LNCaP clone FGC (cell line): Measurements from ENCODE around the gene SDK2.

Experiments used
- DNase-seq: peaks from one replicate; pipeline ENCODE4 v3.0.0-alpha.2; 2011; ENCODE audit warnings: low read depth
- H3K4me3 ChIP-seq: 2 replicates; pipeline ENCODE4 v1.5.1; 2011; ENCODE audit warnings: mild to moderate bottlenecking, low read depth, low read length, control low read depth
- TF ChIP-seq, protein P1 (sequence below): IDR thresholded peaks from 2 replicates; pipeline ENCODE4 v1.5.1; 2012; ENCODE audit warnings: mild to moderate bottlenecking; ENCODE audit not compliant: control insufficient read depth, insufficient read depth; ENCODE audit errors: extremely low read depth

SDK2 gene

DNA sequence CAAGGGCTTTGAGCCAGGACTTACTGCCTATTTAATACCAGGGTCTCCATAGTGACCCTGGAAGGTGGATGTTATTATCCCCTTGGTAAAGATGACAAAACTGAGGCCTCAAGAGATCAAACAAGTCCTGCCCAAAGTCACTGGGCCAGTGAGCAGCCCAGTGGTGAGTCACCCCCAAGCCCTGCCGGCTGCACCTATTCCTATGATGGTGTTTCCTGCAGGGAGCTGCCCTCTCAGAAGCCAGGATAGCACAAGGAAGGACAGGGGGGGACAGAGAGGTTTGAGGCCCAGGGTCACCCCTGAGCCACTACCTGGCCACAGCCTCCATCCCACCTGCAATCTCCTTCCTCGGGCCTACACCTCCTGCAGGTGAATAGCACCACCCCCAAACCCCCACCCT, 90.9 kb downstream of the SDK2 start:
- TF ChIP-seq, protein P1, sequence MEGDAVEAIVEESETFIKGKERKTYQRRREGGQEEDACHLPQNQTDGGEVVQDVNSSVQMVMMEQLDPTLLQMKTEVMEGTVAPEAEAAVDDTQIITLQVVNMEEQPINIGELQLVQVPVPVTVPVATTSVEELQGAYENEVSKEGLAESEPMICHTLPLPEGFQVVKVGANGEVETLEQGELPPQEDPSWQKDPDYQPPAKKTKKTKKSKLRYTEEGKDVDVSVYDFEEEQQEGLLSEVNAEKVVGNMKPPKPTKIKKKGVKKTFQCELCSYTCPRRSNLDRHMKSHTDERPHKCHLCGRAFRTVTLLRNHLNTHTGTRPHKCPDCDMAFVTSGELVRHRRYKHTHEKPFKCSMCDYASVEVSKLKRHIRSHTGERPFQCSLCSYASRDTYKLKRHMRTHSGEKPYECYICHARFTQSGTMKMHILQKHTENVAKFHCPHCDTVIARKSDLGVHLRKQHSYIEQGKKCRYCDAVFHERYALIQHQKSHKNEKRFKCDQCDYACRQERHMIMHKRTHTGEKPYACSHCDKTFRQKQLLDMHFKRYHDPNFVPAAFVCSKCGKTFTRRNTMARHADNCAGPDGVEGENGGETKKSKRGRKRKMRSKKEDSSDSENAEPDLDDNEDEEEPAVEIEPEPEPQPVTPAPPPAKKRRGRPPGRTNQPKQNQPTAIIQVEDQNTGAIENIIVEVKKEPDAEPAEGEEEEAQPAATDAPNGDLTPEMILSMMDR: no peak
- DNase-seq: no peak
- no peak overlapping the region for H3K4me3 ChIP-seq

DNA sequence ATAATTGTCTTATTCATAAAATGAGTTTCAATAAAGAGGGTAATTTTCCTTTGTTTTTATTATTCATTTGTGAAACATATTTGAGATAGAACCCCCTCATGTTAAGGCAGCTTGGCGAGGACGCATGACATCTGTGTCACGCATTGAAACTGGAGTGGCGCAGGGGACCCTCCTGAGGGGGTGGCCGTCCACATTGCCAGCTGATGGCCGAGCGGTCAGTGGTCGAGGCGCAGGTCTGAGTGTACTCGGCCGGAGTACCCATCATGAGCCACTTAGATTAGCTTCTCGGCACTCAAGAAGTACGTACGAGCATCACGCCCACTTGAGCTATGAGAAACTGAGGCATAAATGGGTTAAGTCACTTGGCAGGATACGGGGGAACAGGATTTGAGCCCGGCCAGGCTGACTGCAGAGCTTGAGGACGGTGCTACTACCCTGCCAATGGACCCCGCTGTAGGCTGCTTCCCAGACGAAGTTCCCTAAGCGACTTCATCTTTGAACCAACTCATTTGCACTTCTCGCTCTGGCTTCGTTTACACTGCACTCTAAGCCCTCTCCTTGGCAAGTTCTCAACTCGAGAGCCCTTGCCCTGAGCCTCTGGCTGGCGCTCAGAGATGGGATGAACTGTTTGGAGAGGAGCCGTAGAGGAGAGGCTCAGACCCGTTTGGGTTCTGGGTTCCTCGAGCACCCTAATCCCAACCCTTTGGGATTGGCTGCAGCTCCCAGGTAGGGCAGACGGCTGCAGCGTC, 91.8 kb downstream of the SDK2 start:
- DNase-seq: no peak
- TF ChIP-seq, protein P1: no peak
- no peak overlapping the region for H3K4me3 ChIP-seq

DNA sequence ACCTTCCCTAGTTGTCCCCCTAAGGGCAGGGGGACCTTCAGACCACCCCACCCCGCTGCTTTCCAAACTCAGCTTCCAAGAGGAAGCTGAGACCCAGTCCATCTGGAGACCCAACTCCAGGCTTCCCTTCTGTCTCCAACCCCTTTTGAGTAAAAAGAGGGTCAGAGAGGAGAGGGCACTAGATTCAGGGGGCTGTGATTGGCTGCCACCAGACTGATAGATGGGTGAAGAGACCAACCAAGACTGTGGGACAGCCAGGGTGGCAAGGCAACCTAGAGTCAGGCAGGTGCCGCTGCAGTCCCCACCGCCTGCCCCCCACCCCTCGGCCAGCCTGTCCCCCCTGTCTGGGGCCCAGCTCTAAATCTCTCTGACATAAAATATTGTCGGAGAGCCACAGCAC, 92.5 kb downstream of the SDK2 start:
- H3K4me3 ChIP-seq: no peak overlapping the region
- DNase-seq: no peak
- TF ChIP-seq, protein P1: no peak

DNA sequence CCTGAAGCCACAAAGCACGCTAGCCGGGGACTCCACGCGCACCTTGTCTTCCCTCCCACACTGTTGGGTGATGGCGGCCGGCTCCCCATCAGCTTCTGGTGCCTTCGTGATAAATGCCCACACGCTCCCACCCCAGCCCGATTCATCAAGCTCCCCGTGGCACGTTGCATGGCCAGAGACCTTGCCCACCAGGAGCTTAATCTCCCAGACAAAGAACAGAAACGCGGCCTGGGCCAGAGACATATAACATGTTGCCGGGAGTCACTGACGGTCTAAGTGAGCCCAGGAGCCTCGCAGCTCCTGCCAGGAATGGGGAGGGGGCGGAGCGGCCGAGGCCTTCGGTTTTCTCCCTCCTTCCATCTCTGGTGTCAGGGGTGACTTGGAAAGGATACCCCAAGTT, 93.1 kb downstream of the SDK2 start:
- no peak for DNase-seq
- TF ChIP-seq, protein P1: no peak
- no peak overlapping the region for H3K4me3 ChIP-seq

DNA sequence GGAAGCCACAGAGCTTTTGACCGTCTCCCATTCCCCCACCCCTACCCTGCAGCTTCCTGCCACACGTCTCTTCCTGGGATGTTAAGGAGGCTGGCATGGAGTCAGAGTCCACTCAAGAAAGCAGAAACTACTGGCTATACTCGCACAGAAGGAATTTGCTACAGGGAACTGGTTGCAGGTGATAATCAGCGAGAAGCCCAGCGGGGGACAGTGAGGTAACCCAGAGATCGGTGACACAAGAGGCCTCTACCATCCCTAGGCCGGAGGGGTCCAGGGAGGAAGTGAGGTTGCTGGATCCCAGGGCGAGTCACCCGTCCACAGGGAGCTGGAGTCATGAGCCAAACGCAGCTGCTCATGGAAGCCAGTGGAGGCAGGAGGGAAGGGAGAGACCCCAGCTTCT, 93.7 kb downstream of the SDK2 start:
- DNase-seq: no peak
- TF ChIP-seq, protein P1: no peak
- no peak overlapping the region for H3K4me3 ChIP-seq

DNA sequence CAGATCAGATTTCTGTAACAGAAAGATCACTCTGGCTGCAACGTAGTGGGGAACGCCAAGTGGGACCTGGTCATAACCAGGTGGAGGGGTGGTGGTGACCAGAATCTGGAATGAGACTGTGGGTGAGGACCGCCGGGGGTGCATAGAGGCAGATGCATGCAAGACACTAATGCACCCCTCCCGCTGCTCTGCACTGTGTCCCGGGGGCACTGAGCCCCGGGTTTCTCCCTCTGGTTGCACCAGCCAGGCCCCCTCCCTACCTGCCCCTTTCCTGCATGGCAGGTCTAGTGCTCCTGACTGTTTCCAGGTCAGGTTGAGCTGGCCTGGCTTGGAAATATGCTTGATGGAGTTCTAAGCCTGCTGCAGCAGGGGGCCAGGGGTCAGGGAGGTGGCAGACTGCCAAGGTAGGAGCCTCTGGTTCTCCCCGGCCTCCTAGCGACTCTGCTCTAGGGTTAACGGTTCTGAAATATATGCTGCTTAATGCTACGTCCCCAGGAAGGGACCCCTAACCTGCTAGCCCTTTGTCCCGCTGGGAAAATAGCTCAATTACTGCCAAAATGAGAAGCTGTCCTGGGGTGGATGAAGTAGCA, 94.3 kb downstream of the SDK2 start:
- no peak for DNase-seq
- TF ChIP-seq, protein P1: no peak
- H3K4me3 ChIP-seq: no peak overlapping the region
